Natural killer cell (primary cell): Measurements from ENCODE around the gene ALG11. TPM values are rescaled to one million over a fixed set of nuclear protein-coding genes. Genes with fewer than 3 reads are reported as not detected.

Experiments
- ATAC-seq, 3 donors: fragments of 150-1000 bp in 2 of 3; fragments of 200-7000 bp in 1 of 3; cut with Tn5 transposase; 1 replicate in 1 of 3; 2 replicates in 2 of 3; pipeline ENCODE4 v1.10.0; 2021; ENCODE audit warnings: mild to moderate bottlenecking in 2 of 3, moderate library complexity in 2 of 3
- DNase-seq, 2 donors: peaks; one replicate each; pipeline versions ENCODE4 v3.0.0 to v3.0.0-alpha.2; 2013 to 2021; ENCODE audit warnings: mixed read lengths in 1 of 2
- H3K27ac ChIP-seq: one replicate; pipeline ENCODE4 v1.5.1; 2013; ENCODE audit warnings: mild to moderate bottlenecking, low read length
- H3K27me3 ChIP-seq: one replicate; pipeline ENCODE4 v1.6.1; 2013; ENCODE audit warnings: low read length; ENCODE audit not compliant: control insufficient read depth, insufficient read depth
- H3K36me3 ChIP-seq: one replicate; pipeline ENCODE4 v1.6.1; 2013; ENCODE audit warnings: low read length; ENCODE audit not compliant: control insufficient read depth, insufficient read depth
- H3K4me1 ChIP-seq: one replicate; pipeline ENCODE4 v1.6.1; 2013; ENCODE audit warnings: low read length; ENCODE audit not compliant: control insufficient read depth, insufficient read depth
- H3K4me3 ChIP-seq: one replicate; pipeline ENCODE4 v1.5.1; 2013; ENCODE audit warnings: low read length
- H3K9me3 ChIP-seq: one replicate; pipeline ENCODE4 v1.6.1; 2013; ENCODE audit warnings: low read length; ENCODE audit not compliant: control insufficient read depth, insufficient read depth
- H3K27ac Mint-ChIP-seq, 2 donors: one replicate each; pipeline ENCODE4 v1.8.0; 2022; ENCODE audit warnings: mild to moderate bottlenecking in 2 of 2, mixed read lengths in 2 of 2, moderate library complexity in 1 of 2
- H3K27me3 Mint-ChIP-seq, 2 donors: one replicate each; pipeline ENCODE4 v1.8.0; 2022; ENCODE audit warnings: low read depth in 2 of 2, mixed read lengths in 2 of 2
- H3K36me3 Mint-ChIP-seq: one replicate; pipeline ENCODE4 v1.8.0; 2022; ENCODE audit warnings: mixed read lengths
- H3K4me1 Mint-ChIP-seq, 2 donors: one replicate each; pipeline ENCODE4 v1.8.0; 2022; ENCODE audit warnings: mixed read lengths in 2 of 2
- H3K4me3 Mint-ChIP-seq: one replicate; pipeline ENCODE4 v1.8.0; 2022; ENCODE audit warnings: mild to moderate bottlenecking, moderate library complexity, mixed read lengths
- H3K9me3 Mint-ChIP-seq, 2 donors: one replicate each; pipeline ENCODE4 v1.8.0; 2022; ENCODE audit warnings: mixed read lengths in 2 of 2
- CTCF ChIP-seq: fragments of 200-600 bp; IDR thresholded peaks from one replicate; pipeline ENCODE4 v1.8.0; 2022; ENCODE audit warnings: antibody characterized with exemption
- WGBS: methylation state at CpG from one replicate; pipeline ENCODE4 v1.1.7; 2013; ENCODE audit warnings: missing lambda C conversion rate; ENCODE audit not compliant: insufficient coverage; 5-methylcytosine and 5-hydroxymethylcytosine counted together
- intact Hi-C: fragments of 100-400 bp; cut with micrococcal nuclease; formaldehyde crosslinking; loops from one replicate; pipeline ENCODE4 v1.14.2; 2022
- total RNA-seq, 4 donors: library from RNA; stranded (reverse); fragments of 120-200 nt in 1 of 4; gene quantifications; one replicate each; pipeline versions ENCODE4 v1.2.3 to v1.2.4, GENCODE V29; 2013 to 2022

Gene ALG11
- total RNA-seq, 3 donors from 2014 or later (not counting 1 experiment from before 2014, with no cell fraction given), result 30.8 to 35.8 (median 35.2) TPM

GRCh38 chr13:52016296-52016695 is 4.1 kb downstream of the ALG11 start:
- Mint-ChIP-seq H3K9me3 (no peaks in the 10 kb centered on the region), H3K4me1 (peaks cover 40 to 52% of the 10 kb centered on the region in 2 donors), H3K27ac (no peak overlapping the region), H3K4me3 (no peak overlapping the region), H3K36me3 (peaks cover 19% of the 10 kb centered on the region), H3K27me3 (peaks cover under 1% of the 10 kb centered on the region in 2 donors)
- intact Hi-C loops, result no loop called here
- no peak overlapping the region for H3K4me3 ChIP-seq
- 93% methylated on average over 3 of the region's 3 CpGs for WGBS
- no peak for ATAC-seq
- peaks cover 14% of the 10 kb centered on the region for H3K36me3 ChIP-seq
- H3K27ac ChIP-seq, result no peak overlapping the region
- no peak for TF ChIP-seq CTCF
- DNase-seq, result no peak
- H3K4me1 ChIP-seq, result peaks cover 3% of the 10 kb centered on the region
- peaks cover 1% of the 10 kb centered on the region for H3K27me3 ChIP-seq
- H3K9me3 ChIP-seq, result no peaks in the 10 kb centered on the region

- no peak for ATAC-seq
- no peak overlapping the region for H3K27ac Mint-ChIP-seq
- H3K36me3 Mint-ChIP-seq, result peaks cover 19% of the 10 kb centered on the region
- no peaks in the 10 kb centered on the region for H3K27me3 ChIP-seq
- no peak for TF ChIP-seq CTCF
- no peaks in the 10 kb centered on the region for H3K9me3 Mint-ChIP-seq
- H3K9me3 ChIP-seq, result no peaks in the 10 kb centered on the region
- H3K27ac ChIP-seq, result no peak overlapping the region
- no peak overlapping the region for H3K4me3 Mint-ChIP-seq
- no peak for DNase-seq
- no peaks in the 10 kb centered on the region for H3K4me1 ChIP-seq
- intact Hi-C loops, result no loop called here
- H3K36me3 ChIP-seq, result peaks cover 33% of the 10 kb centered on the region
- H3K27me3 Mint-ChIP-seq, result no peaks in the 10 kb centered on the region
- no peak overlapping the region for H3K4me3 ChIP-seq
- 91% methylated on average over 2 of the region's 3 CpGs for whole genome bisulfite sequencing
- H3K4me1 Mint-ChIP-seq, result peaks cover 29 to 38% of the 10 kb centered on the region in 2 donors
Observed at GRCh38 chr13:52020191-52020590, 8.0 kb downstream of the ALG11 start.

GRCh38 chr13:52022356-52022755 is 10.2 kb downstream of the ALG11 start:
- WGBS, result 96% methylated on average over 2 of the region's 2 CpGs
- Mint-ChIP-seq H3K9me3 (no peaks in the 10 kb centered on the region), H3K4me3 (no peak overlapping the region), H3K4me1 (peaks cover 45 to 47% of the 10 kb centered on the region in 2 donors), H3K27me3 (no peaks in the 10 kb centered on the region), H3K36me3 (peaks cover 19% of the 10 kb centered on the region), H3K27ac (no peak overlapping the region)
- Histone ChIP-seq H3K4me1 (no peaks in the 10 kb centered on the region), H3K9me3 (no peaks in the 10 kb centered on the region), H3K36me3 (peaks cover 45% of the 10 kb centered on the region), H3K27me3 (no peaks in the 10 kb centered on the region), H3K4me3 (no peak overlapping the region), H3K27ac (no peak overlapping the region)
- DNase-seq (no peak), ATAC-seq (no peak)
- TF ChIP-seq CTCF, result no peak
- intact Hi-C loops, result no loop called here

- no peak within 1 kb of the TSS for H3K4me3 Mint-ChIP-seq
- TF ChIP-seq CTCF, result no peak
- no peaks in the 10 kb centered on the region for H3K9me3 Mint-ChIP-seq
- H3K9me3 ChIP-seq, result no peaks in the 10 kb centered on the region
- no peak within 1 kb of the TSS for H3K4me3 ChIP-seq
- DNase-seq (no peak), ATAC-seq (no peak)
- peaks cover 49% of the 10 kb centered on the region for H3K36me3 ChIP-seq
- no peak within 1 kb of the TSS for H3K27ac Mint-ChIP-seq
- 96% methylated on average over 3 of the region's 3 CpGs for WGBS
- H3K36me3 Mint-ChIP-seq, result peaks cover 23% of the 10 kb centered on the region
- peaks cover 39 to 42% of the 10 kb centered on the region in 2 donors for H3K4me1 Mint-ChIP-seq
- intact Hi-C loops, result no loop called here
- no peaks in the 10 kb centered on the region for H3K4me1 ChIP-seq
- no peaks in the 10 kb centered on the region for H3K27me3 ChIP-seq
- no peaks in the 10 kb centered on the region for H3K27me3 Mint-ChIP-seq
- no peak within 1 kb of the TSS for H3K27ac ChIP-seq
Observed at GRCh38 chr13:52024481-52024880, 12.3 kb downstream of the ALG11 start, which contains the start of gene UTP14C. Gene UTP14C (plus strand): TSS chr13:52024691. CDS start chr13:52028805, 4,114 bp downstream.
